ENCODE measurements around the gene ASXL3. TPM values are rescaled to one million over a fixed set of nuclear protein-coding genes. Genes with fewer than 3 reads are reported as not detected.

Gene ASXL3
- total RNA-seq, 2 donors from 2014 or later = 0.71 to 1.1 TPM

DNA sequence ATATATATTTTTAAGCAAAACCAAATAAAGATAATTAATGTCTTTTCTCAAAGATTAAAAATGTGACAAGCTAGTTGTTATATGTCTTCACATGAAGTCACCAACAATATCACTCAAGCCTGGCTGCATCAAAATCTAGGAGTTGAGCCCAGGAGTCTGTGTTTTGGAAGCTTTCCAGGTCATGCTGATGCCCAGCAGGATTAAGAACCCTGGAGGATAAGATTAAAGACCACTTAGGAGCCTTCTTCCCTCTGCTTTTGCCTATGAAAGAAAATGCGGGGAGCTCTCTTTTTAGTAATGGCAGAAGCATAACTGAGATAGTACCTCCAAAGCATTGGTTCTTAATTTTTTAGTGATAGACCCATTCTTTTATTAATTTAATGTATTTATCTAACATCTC lies 157.4 kb downstream of the ASXL3 start:
- no peak overlapping the region for H3K9ac ChIP-seq (ENCODE audit: extremely low read depth, low read length, poor library complexity, severe bottlenecking)
- TF ChIP-seq, protein P1, sequence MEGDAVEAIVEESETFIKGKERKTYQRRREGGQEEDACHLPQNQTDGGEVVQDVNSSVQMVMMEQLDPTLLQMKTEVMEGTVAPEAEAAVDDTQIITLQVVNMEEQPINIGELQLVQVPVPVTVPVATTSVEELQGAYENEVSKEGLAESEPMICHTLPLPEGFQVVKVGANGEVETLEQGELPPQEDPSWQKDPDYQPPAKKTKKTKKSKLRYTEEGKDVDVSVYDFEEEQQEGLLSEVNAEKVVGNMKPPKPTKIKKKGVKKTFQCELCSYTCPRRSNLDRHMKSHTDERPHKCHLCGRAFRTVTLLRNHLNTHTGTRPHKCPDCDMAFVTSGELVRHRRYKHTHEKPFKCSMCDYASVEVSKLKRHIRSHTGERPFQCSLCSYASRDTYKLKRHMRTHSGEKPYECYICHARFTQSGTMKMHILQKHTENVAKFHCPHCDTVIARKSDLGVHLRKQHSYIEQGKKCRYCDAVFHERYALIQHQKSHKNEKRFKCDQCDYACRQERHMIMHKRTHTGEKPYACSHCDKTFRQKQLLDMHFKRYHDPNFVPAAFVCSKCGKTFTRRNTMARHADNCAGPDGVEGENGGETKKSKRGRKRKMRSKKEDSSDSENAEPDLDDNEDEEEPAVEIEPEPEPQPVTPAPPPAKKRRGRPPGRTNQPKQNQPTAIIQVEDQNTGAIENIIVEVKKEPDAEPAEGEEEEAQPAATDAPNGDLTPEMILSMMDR (conservative IDR thresholded peaks at IDR 0.05) = no peak
- H3K36me3 ChIP-seq (ENCODE audit: control insufficient read depth, insufficient read depth, low read length) = no peaks in the 10 kb centered on the region
- H3K4me3 Mint-ChIP-seq = no peak overlapping the region
- H3K4me1 ChIP-seq (ENCODE audit: control insufficient read depth, insufficient read depth, low read length) = no peaks in the 10 kb centered on the region
- no peaks in the 10 kb centered on the region for H3K4me1 Mint-ChIP-seq
- no peaks in the 10 kb centered on the region for H3K9me3 Mint-ChIP-seq
- H3K27me3 ChIP-seq (ENCODE audit: control insufficient read depth, insufficient read depth, low read length, poor library complexity, severe bottlenecking) = peaks cover 16% of the 10 kb centered on the region
- H3K36me3 Mint-ChIP-seq (ENCODE audit: low read depth) = no peaks in the 10 kb centered on the region
- H3K27ac ChIP-seq (ENCODE audit: low read depth, low read length) = no peak overlapping the region
- H3K27me3 Mint-ChIP-seq (ENCODE audit: insufficient read depth) = peaks cover 9% of the 10 kb centered on the region
- H3K4me3 ChIP-seq (ENCODE audit: low read length) = no peak overlapping the region
- no peak overlapping the region for H3K27ac Mint-ChIP-seq
- 86% methylated on average over 1 of the region's 1 CpG; no CpG with 5 or more reads in 1 of the 2 experiments for WGBS, 2 experiments (ENCODE audit: insufficient coverage in 1 of 2, insufficient read length in 1 of 2)
- DNase-seq = no peak
- H3K9me3 ChIP-seq (ENCODE audit: control insufficient read depth, low read length) = no peaks in the 10 kb centered on the region

GRCh38 chr18:33741760-33742159 lies 163.7 kb downstream of the ASXL3 start:
- Histone ChIP-seq H3K4me3 (ENCODE audit: low read length) (no peak overlapping the region), H3K9me3 (ENCODE audit: control insufficient read depth, low read length) (no peaks in the 10 kb centered on the region), H3K4me1 (ENCODE audit: control insufficient read depth, insufficient read depth, low read length) (no peaks in the 10 kb centered on the region), H3K9ac (ENCODE audit: extremely low read depth, low read length, poor library complexity, severe bottlenecking) (no peak overlapping the region), H3K27ac (ENCODE audit: low read depth, low read length) (no peak overlapping the region), H3K27me3 (ENCODE audit: control insufficient read depth, insufficient read depth, low read length, poor library complexity, severe bottlenecking) (peaks cover 16% of the 10 kb centered on the region), H3K36me3 (ENCODE audit: control insufficient read depth, insufficient read depth, low read length) (no peaks in the 10 kb centered on the region)
- no peak for DNase-seq
- Mint-ChIP-seq H3K4me3 (no peak overlapping the region), H3K36me3 (ENCODE audit: low read depth) (no peaks in the 10 kb centered on the region), H3K27me3 (ENCODE audit: insufficient read depth) (peaks cover 11% of the 10 kb centered on the region), H3K9me3 (no peaks in the 10 kb centered on the region), H3K4me1 (no peaks in the 10 kb centered on the region), H3K27ac (no peak overlapping the region)
- 97% methylated on average over 2 of the region's 2 CpGs; no CpG with 5 or more reads in 1 of the 2 experiments for WGBS, 2 experiments (ENCODE audit: insufficient coverage in 1 of 2, insufficient read length in 1 of 2)
- TF ChIP-seq, protein P1 (conservative IDR thresholded peaks at IDR 0.05) = no peak

DNA sequence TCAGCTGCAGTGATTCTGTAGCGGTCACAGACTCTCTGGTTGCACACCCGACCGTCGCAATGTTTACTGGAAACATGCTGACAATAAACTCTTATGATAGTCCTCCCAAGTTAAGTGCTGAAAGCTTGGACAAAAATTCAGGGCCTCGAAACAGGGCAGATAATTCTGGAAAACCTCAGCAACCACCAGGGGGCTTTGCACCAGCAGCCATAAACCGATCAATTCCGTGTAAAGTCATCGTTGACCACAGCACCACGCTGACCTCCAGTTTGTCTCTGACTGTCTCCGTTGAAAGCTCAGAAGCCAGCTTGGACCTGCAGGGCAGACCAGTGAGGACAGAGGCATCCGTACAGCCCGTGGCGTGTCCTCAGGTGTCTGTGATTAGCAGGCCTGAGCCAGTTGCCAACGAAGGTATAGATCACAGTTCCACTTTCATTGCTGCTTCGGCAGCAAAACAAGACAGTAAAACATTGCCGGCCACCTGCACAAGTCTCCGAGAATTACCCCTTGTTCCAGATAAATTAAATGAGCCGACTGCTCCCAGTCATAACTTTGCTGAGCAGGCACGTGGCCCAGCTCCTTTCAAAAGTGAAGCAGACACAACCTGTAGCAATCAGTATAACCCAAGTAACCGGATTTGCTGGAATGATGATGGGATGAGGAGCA lies 166.1 kb downstream of the ASXL3 start:
- Histone ChIP-seq H3K4me3 (ENCODE audit: low read length) (no peak overlapping the region), H3K9me3 (ENCODE audit: control insufficient read depth, low read length) (no peaks in the 10 kb centered on the region), H3K9ac (ENCODE audit: extremely low read depth, low read length, poor library complexity, severe bottlenecking) (no peak overlapping the region), H3K36me3 (ENCODE audit: control insufficient read depth, insufficient read depth, low read length) (no peaks in the 10 kb centered on the region), H3K27me3 (ENCODE audit: control insufficient read depth, insufficient read depth, low read length, poor library complexity, severe bottlenecking) (peaks cover 6% of the 10 kb centered on the region), H3K4me1 (ENCODE audit: control insufficient read depth, insufficient read depth, low read length) (no peaks in the 10 kb centered on the region), H3K27ac (ENCODE audit: low read depth, low read length) (no peak overlapping the region)
- 90 to 93% methylated on average over 17 to 20 of the region's 20 CpGs for WGBS, 2 experiments (ENCODE audit: insufficient coverage in 1 of 2, insufficient read length in 1 of 2)
- Mint-ChIP-seq H3K9me3 (no peaks in the 10 kb centered on the region), H3K27me3 (ENCODE audit: insufficient read depth) (peaks cover 6% of the 10 kb centered on the region), H3K4me1 (peaks cover 11% of the 10 kb centered on the region), H3K27ac (no peak overlapping the region), H3K4me3 (no peak overlapping the region), H3K36me3 (ENCODE audit: low read depth) (no peaks in the 10 kb centered on the region)
- DNase-seq = peak; percentile 58
- TF ChIP-seq, protein P1 (conservative IDR thresholded peaks at IDR 0.05) = peak; percentile 68
